ENCODE data around the gene FOLR3. TPM values are rescaled to one million over a fixed set of nuclear protein-coding genes. Genes with fewer than 3 reads are reported as not detected.
"Not testable (repeated sequence)": the region's sequence is repeated elsewhere in the genome, so short reads cannot be mapped to it uniquely, and the experiment has no call there.

FOLR3 gene
- polyA plus RNA-seq, 1 donor (not counting 4 experiments of a cell fraction or from before 2014, with no cell fraction given) = 21.0 TPM

DNA sequence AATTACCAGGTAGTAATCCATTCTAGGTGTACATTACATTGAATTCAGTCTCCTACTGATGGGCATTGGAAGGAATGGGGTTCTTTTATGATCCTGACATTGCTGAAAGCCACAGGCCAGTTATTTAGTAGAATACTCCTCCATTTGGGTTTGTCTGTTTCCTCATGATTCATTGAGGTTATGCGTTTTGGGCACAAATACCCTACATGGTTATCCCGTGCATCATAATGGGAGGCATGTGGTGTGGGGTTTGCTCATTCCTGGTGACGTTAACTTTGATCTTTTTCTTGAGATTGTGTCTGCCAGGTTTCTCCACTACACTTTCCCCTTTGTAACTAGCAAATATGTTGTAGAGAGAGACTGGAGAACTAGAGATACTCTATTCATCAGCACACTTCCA is 5.5 kb downstream of the FOLR3 start:
- Histone ChIP-seq H3K27me3 (ENCODE audit: control insufficient read depth, extremely low read depth, insufficient read depth, low read length) (no peaks in the 10 kb centered on the region), H3K36me3 (ENCODE audit: control insufficient read depth in 2 of 2, extremely low read depth in 1 of 2, insufficient read depth in 2 of 2, low read length in 2 of 2) (peaks cover 7 to 11% of the 10 kb centered on the region in 2 experiments), H3K9ac (ENCODE audit: control insufficient read depth, extremely low read depth, insufficient read depth, low read length) (peak overlapping the region; percentile 65), H4K20me1 (ENCODE audit: control insufficient read depth, extremely low read depth, insufficient read depth, low read length) (no peaks in the 10 kb centered on the region), H3K4me2 (ENCODE audit: control insufficient read depth, extremely low read depth, insufficient read depth, low read depth, low read length) (peak overlapping the region; percentile 74), H3K9me3 (ENCODE audit: control insufficient read depth, low read depth, low read length) (no peaks in the 10 kb centered on the region), H3K9me1 (ENCODE audit: control insufficient read depth, extremely low read depth, insufficient read depth, low read length) (no peaks in the 10 kb centered on the region), H3K4me1 (ENCODE audit: control insufficient read depth, extremely low read depth, insufficient read depth, low read length) (peaks cover 54% of the 10 kb centered on the region), H2AFZ (ENCODE audit: control insufficient read depth, low read length) (no peak overlapping the region), H3K79me2 (ENCODE audit: control insufficient read depth, insufficient read depth, low read length) (no peaks in the 10 kb centered on the region), H3K4me3 (ENCODE audit: control insufficient read depth in 2 of 3, extremely low read depth in 1 of 3, insufficient read depth in 2 of 3, low read depth in 1 of 3, low read length in 3 of 3) (peak overlapping the region in 1 of 3 experiments; percentile 9), H3K27ac (ENCODE audit: control insufficient read depth, insufficient read depth, low read length) (peak overlapping the region; percentile 84)
- dilution Hi-C loops (cut with MboI; ENCODE audit: extremely low pct_ligation_motif_present, low sequenced_read_pairs) = no loop called here
- FAIRE-seq (peak; percentile 92), DNase-seq (ENCODE audit: low read depth, low spot score) (peak; percentile 61)
- TF ChIP-seq, protein P1, sequence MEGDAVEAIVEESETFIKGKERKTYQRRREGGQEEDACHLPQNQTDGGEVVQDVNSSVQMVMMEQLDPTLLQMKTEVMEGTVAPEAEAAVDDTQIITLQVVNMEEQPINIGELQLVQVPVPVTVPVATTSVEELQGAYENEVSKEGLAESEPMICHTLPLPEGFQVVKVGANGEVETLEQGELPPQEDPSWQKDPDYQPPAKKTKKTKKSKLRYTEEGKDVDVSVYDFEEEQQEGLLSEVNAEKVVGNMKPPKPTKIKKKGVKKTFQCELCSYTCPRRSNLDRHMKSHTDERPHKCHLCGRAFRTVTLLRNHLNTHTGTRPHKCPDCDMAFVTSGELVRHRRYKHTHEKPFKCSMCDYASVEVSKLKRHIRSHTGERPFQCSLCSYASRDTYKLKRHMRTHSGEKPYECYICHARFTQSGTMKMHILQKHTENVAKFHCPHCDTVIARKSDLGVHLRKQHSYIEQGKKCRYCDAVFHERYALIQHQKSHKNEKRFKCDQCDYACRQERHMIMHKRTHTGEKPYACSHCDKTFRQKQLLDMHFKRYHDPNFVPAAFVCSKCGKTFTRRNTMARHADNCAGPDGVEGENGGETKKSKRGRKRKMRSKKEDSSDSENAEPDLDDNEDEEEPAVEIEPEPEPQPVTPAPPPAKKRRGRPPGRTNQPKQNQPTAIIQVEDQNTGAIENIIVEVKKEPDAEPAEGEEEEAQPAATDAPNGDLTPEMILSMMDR (optimal IDR thresholded peaks at IDR 0.05 in 1 of 3, IDR thresholded peaks at IDR 0.05 in 1 of 3, conservative IDR thresholded peaks at IDR 0.05 in 1 of 3; ENCODE audit: extremely low read depth in 1 of 3, insufficient read depth in 2 of 3, low read length in 3 of 3) = no peak
- TF ChIP-seq EZH2 (IDR thresholded peaks at IDR 0.05; ENCODE audit: low read length) = no peak

DNA sequence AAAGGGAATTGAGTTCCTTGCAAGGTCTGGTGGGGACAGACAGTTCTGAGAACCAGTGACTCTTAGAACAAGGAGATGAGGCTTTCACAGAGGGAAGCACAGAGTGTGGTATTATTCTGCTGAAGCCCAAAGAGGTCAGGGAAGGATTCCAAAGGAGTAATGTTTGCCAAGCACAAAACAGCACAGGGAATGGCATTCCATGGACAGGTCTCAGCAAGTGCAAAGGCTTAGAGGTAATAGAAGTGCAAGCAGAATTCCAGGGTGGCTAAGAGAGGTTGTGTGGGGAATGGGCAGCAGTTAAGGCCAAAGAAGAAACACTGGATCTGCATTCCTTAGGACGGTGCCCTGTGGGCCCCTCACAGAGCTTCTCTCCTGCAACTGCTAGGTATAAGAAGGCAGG is 6.6 kb downstream of the FOLR3 start:
- Histone ChIP-seq H3K4me2 (ENCODE audit: control insufficient read depth, extremely low read depth, insufficient read depth, low read depth, low read length) (peak overlapping the region; percentile 74), H3K27ac (ENCODE audit: control insufficient read depth, insufficient read depth, low read length) (peak overlapping the region; percentile 84), H3K36me3 (ENCODE audit: control insufficient read depth in 2 of 2, extremely low read depth in 1 of 2, insufficient read depth in 2 of 2, low read length in 2 of 2) (peaks cover 13 to 15% of the 10 kb centered on the region in 2 experiments), H3K9ac (ENCODE audit: control insufficient read depth, extremely low read depth, insufficient read depth, low read length) (peak overlapping the region; percentile 65), H3K4me1 (ENCODE audit: control insufficient read depth, extremely low read depth, insufficient read depth, low read length) (peaks cover 50% of the 10 kb centered on the region)
- H3K4me3 ChIP-seq (ENCODE audit: control insufficient read depth in 2 of 3, extremely low read depth in 1 of 3, insufficient read depth in 2 of 3, low read depth in 1 of 3, low read length in 3 of 3); FAIRE-seq; H2AFZ ChIP-seq (ENCODE audit: control insufficient read depth, low read length); H3K79me2 ChIP-seq (ENCODE audit: control insufficient read depth, insufficient read depth, low read length); H3K9me3 ChIP-seq (ENCODE audit: control insufficient read depth, low read depth, low read length); H3K9me1 ChIP-seq (ENCODE audit: control insufficient read depth, extremely low read depth, insufficient read depth, low read length); H3K27me3 ChIP-seq (ENCODE audit: control insufficient read depth, extremely low read depth, insufficient read depth, low read length); dilution Hi-C loops (cut with MboI; ENCODE audit: extremely low pct_ligation_motif_present, low sequenced_read_pairs); H4K20me1 ChIP-seq (ENCODE audit: control insufficient read depth, extremely low read depth, insufficient read depth, low read length): not testable (repeated sequence)
- DNase-seq (ENCODE audit: low read depth, low spot score) = peak; percentile 67

DNA sequence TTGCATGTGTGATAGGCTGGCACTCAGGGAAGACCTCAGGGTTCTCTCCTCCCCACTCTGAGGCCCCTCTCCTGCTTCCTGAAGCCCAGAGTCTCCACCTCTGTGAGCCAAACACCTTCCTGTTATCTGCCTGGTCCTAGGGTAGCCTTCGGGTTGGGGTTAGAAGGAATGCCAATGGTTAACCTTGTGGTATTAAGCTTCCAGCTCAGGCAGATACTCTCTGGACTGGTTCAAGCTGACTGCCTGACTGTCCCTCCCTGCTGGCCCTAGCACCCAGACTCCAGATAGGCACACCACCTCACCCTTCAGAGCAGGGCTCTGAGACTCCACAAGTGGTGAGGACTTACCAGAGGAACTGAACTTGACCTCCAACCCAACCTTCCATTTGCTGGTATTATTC is 7.0 kb downstream of the FOLR3 start:
- H3K4me1 ChIP-seq (ENCODE audit: control insufficient read depth, extremely low read depth, insufficient read depth, low read length) = peaks cover 47% of the 10 kb centered on the region
- H3K27me3 ChIP-seq (ENCODE audit: control insufficient read depth, extremely low read depth, insufficient read depth, low read length); H2AFZ ChIP-seq (ENCODE audit: control insufficient read depth, low read length); dilution Hi-C loops (cut with MboI; ENCODE audit: extremely low pct_ligation_motif_present, low sequenced_read_pairs); H3K9me3 ChIP-seq (ENCODE audit: control insufficient read depth, low read depth, low read length); H3K9ac ChIP-seq (ENCODE audit: control insufficient read depth, extremely low read depth, insufficient read depth, low read length); DNase-seq (ENCODE audit: low read depth, low spot score); H3K9me1 ChIP-seq (ENCODE audit: control insufficient read depth, extremely low read depth, insufficient read depth, low read length); H3K4me3 ChIP-seq (ENCODE audit: control insufficient read depth in 2 of 3, extremely low read depth in 1 of 3, insufficient read depth in 2 of 3, low read depth in 1 of 3, low read length in 3 of 3); H4K20me1 ChIP-seq (ENCODE audit: control insufficient read depth, extremely low read depth, insufficient read depth, low read length); H3K79me2 ChIP-seq (ENCODE audit: control insufficient read depth, insufficient read depth, low read length): not testable (repeated sequence)
- peak; percentile 100 for FAIRE-seq
- H3K27ac ChIP-seq (ENCODE audit: control insufficient read depth, insufficient read depth, low read length) = peak overlapping the region; percentile 84
- peak overlapping the region; percentile 74 for H3K4me2 ChIP-seq (ENCODE audit: control insufficient read depth, extremely low read depth, insufficient read depth, low read depth, low read length)
- peaks cover 16% of the 10 kb centered on the region in 2 experiments for H3K36me3 ChIP-seq (ENCODE audit: control insufficient read depth in 2 of 2, extremely low read depth in 1 of 2, insufficient read depth in 2 of 2, low read length in 2 of 2)

All from keratinocyte (primary cell).